GM21515 (cell line): Measurements from ENCODE around the gene SNRPA1.

Experiments
- ATAC-seq: cut with Tn5 transposase; IDR thresholded peaks from one replicate; pipeline ENCODE4 v1.9.1; 2021; ENCODE audit not compliant: unreplicated experiment

The SNRPA1 gene

DNA sequence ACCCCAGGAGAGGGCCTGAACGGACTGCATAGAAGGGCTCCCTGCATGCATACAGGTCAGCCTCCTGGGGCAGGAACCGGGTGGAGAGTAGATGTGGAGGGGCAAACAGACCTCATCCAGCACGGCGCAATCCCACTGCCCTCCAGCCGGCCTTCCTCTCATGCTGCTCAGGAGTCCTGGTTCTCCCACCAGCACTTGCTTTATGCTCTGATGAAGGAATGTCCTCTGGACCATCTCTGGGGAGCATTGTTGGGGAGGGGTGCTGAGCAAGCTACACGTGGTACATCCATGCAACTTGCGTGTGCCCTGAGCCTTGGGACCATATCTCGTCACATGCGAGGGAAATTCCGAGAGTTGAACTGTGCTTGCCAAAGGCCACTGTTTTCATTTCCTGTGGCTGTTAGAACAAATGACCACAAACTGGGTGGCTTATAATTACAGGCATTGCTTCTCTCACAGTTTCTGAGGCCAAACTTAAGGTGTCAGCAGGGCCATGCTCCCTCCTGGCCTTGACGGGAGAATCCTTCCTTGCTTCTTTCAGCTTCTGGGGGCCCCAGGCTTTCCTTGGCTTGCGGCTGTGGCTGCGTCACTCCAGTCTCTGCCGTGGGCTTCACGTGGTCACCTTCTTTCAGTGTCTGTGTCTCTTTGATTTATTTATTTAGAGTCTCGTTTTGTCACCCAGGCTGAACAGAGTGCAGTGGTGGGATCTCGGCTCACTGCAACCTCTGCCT is 30.0 kb downstream of the SNRPA1 start:
- no peak for ATAC-seq

DNA sequence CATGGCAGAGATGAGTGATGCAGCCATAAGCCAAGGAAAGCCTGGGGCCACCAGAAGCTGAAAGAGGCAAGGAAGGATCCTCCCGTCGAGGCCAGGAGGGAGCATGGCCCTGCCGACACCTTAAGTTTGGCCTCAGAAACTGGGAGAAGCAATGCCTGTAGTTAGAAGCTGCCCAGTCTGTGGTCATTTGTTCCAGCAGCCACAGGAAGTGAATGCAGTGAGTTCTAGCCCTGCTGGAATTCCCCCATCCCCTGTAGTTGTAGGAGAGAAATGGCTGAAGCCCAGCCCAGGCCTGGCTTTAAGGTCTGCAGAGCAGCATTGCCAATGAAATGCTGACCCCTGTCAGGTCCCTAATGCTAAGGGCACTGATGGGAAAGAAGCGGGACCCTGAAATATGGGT is 31.0 kb downstream of the SNRPA1 start:
- ATAC-seq: no peak

DNA sequence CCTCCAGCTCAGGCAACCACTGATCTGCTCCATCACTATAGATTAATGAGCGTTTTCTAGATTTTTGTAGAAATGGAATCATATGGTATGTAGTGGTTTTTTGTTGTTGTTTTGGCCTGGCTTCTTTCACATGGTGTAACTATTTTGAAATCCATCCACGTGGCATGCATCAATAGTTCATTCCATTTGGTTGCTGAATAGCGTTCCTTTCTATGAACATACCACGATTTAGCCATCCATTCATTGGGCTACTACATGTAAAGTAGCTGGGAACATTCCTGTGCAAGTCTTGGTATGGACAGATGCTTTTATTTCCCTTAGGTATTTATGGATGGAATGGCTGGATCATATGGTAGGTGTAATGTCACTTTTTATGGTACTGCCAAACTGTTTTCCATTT is 32.5 kb downstream of the SNRPA1 start:
- no peak for ATAC-seq

DNA sequence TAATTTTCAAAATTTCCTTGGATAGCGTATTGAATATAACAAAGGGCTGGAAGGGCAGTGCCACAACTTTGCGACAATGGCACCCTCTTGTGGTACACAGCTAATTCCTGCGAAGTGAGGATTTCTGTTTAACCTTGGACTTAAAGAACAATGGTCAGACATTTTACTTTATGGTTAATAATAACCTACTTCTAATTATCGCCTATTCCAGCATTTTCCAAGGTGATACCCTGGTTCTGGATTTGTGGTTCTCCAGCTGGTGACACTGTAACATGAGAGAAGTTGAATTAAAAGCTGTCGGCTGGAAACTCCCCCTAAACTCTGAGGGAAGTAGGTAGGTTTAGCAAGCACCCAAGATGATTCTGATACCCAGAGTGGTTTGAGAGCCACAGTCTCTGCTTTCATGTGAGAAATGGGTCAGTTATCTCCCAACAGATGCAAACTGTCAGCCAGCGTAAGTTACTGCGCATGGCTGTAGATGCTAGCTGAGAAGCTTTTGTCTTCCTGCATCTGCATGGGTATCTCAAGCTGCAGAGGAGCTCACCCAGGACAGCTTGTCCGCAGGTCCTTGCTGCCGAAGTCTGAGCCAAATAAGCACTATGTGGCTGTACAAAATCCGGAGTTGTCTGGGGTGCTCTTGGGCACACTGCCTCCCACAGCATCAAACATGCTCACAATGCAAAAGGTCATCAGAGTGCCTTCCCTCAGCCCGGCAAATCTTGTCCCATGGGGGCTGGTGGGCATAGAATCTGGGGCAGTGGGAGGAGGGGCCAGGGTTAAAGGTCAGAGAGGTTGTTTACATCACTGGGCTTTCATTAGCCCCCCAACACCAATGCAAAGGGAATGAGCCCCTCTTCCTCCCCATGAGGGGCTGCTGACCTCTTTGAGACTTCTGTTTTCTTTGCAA is 36.6 kb downstream of the SNRPA1 start:
- ATAC-seq: no peak

DNA sequence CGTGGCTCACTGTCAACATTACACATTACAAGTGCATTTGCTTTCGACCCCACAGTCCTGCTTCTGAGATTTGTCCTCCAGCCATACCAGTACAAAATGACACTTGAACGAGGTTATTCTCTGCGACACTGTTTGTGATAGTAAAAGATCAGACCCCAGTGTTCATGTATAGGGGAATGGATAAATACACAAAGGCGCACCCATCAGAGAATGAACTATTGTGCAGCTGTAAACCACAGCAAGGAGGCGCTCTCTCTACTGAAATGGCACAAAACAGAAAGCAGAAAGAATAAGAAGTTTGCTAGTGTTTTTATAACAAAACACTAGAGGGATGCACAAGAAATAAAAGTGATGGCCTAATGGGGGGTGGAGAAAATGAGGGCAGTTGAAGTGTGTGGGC is 38.3 kb downstream of the SNRPA1 start:
- ATAC-seq: no peak

DNA sequence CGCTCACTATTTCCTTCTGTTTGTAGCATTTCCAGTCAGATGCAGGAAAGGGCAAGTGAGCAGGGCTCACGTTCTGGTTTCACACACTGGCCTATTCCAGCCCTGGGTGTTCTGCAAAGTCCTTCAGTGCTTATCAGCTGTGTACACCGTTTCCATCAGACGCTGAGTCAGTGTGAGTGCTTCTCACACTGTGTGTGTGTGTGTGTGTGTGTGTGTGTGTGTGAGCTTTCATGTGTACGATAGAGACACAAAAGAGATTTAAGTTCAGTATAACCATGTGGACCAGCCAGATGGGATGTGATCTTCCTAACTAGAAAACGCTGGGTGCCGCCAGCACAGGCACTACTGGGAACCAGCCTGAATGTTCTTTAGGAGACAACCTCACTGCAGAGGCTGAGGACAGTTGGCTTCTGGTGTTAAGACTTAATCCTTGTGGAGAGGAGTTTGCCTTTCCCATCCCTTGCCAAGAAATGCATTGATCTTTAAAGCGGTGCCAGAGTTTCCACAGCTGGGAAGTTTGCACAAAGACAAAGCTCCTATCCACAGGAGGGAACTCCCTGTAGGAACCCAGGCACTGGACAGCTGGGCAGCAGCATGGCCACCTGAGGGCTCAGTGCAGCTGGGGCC is 39.3 kb downstream of the SNRPA1 start:
- ATAC-seq: no peak

DNA sequence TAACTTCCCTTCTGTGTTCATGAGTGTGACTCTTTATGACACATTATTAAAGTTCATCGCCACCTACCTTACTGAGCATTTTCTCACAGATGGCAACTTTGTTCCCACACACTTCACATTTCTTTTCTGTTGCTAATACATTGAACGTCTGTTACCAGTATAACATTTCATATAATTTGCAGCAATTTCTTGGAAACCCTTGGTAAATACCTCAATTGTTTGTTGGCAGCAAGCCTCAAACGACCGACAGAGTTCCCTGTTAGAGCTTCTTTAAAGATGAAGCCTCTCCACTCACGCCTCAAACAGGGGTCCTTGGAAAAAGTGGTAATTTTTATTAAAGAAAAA is 40.0 kb downstream of the SNRPA1 start:
- no peak for ATAC-seq

DNA sequence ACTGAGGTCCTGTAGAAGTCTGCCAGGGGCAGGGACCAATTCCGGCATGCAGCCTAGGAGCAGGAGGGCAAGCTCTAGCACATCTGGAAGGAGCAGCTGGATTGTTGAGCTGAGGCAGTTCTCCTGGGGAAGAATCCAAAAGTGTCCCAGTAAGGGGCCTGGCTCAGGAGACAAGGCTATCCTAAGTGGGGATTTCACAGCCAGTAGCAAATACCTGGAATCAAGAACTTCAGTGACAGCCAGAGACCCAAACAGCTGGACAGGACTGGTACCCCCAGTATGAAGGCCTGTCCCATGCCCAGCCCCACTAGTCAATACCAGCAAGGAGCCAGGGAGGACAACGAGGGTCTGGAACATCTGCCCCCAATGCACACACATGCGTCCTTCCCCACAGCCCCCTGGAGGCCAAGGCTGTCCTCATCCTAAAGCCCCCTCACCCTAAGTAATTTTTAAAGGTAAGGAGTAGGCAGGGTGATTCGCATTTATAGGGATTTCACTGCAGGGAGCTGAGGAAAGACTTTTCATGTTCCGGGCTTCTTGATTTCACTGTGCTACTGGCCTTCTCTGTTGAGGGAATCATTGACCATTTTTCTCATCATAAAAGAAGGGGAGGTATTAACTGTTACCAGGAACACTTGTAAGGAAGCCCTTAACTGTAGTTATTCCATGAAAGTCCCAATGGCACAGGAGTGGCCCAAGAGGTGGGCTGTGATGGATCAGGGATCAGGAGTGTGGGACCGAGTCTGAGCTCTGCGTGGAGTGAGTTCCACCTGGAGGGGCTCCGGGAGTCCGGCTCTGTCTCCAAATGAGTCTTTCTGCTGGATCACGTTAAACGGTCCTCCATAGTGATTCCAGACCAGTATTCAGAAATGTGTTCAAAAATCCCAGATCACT is 40.6 kb downstream of the SNRPA1 start:
- ATAC-seq: no peak

DNA sequence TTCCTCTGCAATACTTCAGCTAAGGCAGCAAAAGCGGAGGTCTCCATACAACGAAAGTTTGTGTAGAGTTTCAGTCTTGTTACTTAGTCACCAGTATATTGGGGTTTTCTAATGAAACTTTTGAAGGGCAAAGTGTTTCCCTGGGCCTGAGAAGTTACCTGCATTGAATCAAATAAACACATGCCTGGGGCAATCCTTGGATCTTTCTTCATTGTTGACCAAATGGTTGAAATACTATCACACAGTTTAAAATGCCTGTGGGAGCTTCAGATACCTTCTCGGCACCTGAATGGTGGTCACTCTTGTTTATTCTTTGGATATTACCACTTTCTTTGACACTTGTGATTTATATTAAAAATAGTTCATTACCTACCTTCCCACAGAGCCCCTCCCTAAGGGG is 42.2 kb downstream of the SNRPA1 start:
- ATAC-seq: no peak

DNA sequence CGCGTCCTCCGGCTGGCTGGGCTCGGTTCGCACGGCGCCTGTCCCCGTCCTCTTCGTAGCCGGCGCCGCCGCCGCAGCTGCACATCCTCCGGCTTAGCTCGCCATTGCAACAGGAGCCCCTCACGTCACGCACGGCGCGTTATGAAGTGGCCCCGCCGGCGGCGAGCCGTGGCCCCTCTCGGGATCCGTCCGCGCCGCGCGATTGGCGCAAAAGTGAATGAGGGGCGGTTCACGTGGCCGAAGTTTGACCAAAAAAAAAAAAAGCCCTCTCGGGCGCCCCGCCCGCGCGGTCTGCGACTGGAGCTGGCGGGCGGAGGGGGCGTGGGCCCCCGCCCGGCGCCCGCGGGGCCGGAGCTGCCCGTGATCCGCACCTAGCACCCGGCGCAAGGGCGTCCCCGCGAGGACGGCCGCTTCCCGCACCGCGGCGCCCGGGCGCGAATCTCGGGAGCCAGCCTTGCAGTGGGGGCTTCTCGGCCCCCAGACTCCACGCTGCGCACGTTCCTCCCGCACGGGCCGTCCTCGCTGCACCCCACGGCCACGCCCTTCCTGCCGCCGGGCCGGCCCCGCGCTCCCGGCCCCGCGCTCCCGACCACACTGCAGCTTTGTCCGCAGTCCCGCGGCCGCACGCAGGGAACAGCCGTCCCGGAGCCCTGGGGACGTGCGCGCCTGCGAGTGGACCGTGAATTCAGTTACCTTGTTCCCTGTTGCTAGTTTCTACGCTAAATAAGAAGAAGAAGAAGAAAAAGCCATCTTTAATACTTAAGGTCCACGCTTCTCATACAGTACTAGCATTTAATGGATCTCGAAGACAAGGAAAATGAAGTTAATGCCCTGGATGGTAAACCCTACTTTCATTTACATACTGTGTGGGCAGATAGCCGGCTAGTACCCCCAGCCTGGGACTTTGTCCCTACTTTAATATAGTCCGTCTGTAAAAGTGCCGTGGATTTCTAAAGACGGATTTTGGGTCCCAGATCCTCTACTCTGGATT is 42.9 kb downstream of the SNRPA1 start, which contains the start of gene CHSY1:
Gene CHSY1, minus strand, starts transcription at position 219 of the 991 bp plus-strand sequence. CDS start 592 bp downstream, outside the sequence.
- peak; percentile 73 for ATAC-seq

DNA sequence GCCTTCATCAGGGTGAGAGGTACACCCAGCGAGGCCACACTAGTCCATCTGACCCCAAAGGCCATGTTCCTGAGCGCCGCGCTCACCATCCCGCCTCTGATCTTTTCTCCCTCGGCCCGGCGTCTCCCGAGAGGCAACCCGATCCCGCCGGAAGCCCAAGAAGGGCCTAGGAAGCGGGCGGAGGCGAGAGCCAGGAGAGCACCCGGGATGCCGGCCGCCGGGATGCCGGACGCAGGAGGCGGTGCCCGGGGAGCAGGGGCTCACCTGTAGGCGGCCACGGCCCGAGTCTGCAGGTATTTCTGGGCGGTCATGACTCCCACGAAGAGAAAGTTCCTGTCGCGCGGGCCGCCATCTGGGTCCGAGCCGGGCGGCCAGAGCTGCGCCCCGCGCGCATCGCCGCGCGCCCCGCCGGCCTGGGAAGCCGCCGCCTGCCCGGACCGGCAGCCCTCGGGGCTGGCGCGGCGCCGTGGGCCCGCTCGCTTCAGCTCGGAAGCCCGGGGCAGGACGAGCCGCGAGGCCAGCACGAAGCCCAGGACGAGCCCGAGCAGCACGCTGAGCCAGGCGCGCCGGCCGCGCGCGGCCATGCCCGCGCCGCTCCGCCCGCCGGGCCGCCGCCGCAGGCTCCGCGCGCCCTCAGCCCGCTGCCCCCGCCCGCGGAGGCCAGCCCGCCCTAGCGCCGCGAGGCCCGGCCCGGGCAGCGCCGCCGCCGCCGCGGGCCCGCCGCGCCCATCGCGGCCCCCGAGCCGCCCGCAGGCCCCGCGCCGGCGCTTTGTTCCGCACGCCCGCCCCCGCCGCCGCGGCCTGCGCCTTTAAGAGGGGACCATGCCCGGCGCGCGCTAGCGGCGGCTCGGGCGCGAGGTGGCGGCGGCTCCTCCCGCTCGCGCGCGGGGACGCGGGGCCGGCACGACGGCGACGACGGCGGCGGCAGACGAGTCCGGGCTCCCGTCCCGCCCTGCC is 43.9 kb downstream of the SNRPA1 start:
- ATAC-seq: peak; percentile 32

DNA sequence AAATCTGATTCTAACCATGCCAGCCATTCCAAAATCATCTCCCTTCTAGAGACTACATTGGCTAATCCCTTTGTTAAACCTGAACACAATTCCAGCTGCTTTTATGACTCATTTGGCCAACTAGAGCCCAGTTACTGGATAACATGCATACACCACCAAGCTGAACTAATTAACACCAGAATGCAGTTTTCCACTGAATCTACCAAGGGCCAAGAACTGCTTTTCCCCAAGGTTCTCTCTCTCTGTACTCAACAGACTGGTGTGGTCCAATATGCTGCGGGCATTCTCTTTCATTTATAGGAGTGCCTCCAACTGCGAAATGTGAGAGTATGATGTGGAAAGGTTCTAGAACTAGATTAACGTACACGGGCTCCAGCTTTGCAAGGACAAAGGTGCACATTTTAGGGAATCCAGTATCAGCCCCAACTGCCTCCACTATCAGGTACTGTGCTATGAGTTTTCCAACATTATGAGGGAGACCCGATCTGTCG is 44.7 kb downstream of the SNRPA1 start:
- ATAC-seq: no peak

DNA sequence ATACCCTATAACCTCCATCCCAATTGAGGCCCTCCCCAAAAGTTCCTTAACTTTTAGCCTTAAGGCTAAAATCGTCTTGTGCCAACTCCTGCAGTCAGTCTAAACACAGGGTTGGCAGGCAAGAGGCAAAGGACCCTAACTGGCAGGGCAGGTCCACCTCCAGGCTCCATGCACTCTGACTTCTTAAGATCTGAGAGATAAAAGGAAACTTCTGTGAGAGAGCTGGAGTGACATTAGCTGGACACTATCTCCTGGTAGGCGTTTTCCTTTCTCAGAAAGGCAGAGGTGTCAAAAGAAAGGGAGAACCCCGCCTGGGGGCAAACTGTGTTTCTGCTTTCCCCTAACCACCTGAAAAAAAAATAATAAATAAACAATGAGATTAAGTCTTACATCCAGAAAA is 46.8 kb downstream of the SNRPA1 start:
- ATAC-seq: no peak

DNA sequence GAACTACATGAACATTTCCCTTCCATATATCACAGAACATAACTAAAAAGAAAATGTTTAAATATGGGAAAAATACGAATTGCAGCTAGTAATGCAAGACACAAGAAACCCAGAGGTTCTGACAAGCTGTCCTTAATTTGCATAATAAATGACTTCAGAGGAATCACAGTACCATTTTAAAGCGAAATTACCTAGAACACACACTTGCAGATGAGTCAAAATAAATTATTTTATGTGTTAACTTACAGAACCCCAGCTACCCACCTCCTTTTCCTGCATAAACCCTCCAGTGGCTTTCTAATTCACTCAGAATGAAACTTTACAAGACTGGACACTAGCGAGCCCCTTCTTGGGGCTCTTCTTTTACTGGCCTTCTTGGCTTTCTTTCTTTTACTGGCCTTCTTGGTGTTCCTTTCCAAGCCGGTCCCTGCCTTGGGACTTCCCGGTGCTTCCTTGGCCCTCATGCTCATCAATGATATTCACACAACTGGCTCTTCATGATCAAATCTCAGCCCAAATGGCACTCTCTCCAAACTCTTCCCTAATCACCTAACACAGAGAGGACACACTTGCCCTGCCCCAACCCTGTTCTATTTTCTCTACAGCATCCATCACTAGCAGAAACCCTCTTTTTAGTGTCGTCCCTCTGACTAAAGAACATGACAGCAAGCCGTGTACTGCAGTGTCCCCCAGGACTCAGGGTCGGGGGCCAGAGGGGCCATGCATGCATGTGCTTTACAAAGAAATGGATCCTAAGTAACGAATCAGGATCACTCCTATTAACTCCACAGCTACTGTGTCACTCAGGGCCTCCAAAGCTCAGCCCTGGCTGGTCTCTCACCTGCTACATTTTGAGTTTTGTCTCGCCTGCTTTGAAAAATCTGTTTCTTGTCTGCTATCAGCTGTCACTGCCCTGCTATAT is 48.0 kb downstream of the SNRPA1 start:
- no peak for ATAC-seq

DNA sequence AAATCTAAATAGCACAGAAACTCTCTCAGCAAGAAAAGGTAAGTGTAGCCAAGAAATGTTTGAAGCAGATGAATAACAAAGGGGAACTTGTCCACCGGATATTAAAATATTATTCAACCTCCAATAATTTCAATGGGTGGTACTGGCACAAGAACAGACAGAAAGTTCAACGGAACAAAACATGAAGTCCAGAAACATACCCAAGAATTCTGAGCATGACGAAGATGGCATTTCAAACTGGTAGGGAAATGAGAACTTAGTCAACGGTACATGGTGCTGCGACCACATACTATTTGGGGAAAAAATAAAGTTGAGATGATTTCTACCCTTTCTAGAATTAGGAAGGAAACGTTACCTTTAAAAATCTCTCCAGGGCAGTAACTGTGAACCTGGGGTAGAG is 48.7 kb downstream of the SNRPA1 start:
- no peak for ATAC-seq

DNA sequence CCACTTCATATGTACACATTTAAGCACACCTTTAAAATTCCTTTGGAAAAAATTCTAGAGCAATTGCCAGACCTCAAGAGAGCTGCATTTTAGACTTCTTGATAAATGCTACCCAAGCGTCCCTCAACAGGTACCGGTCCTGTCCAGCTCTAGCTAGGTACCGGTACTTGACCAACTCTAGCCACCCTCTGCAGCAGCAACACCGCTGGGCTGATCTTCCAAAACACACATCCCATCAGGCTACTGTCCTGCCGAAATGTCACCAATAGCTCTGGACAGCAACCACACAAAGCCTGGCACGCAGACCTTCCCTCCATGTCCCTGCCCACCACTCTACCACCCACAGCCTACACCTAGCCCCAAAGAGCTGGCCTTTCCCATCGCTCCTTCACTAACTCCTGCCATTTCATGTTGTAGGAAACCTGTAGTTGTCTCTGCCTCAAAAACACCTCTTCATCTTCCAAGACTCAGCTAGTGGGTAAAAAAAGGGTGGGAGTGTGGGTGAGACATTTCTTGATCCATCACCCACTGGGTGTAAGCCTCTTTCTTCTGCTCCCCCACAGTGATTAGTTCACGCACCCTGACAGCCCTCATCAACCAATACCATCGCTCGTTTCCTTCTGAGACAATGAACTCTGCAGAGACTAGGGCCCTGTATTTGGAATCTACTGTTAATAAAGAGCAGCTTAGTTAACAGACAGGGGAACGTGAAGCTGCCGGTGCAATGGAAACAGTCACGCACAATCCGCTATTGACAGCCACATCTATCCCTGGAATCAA is 50.0 kb downstream of the SNRPA1 start:
- no peak for ATAC-seq
